ENCODE measurements around the gene PSEN2.
A peak's percentile ranks its signal among the peaks of the same experiment; 100 is the strongest.

The PSEN2 gene

DNA sequence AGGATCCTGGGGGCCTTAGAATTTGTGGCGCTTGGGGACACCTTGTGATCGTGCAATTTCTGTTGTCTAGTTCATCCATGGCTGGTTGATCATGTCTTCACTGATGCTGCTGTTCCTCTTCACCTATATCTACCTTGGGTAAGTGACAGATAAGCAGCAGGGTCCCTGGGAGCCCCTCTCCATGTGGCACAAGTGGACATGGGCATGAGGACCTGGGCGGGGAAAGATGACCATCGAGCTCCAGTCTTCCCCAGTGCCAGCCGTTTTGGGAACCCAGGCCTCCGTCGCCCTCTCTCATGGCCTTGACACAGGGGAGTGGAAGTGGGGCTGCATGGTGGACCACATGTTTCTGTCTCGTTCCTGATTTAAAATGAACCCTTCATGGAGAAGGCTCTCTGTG, 17.6 kb downstream of the PSEN2 start:
- no peak for DNase-seq

DNA sequence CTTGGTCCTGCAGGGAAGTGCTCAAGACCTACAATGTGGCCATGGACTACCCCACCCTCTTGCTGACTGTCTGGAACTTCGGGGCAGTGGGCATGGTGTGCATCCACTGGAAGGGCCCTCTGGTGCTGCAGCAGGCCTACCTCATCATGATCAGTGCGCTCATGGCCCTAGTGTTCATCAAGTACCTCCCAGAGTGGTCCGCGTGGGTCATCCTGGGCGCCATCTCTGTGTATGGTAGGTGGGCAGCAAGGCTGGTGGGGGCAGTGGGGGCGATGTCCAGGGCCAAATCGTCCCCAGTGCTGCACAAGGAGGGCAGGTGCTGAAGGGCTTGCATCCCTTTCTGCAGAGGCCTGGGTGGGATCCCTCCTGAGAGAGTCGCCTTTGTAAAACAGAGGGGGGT, 18.4 kb downstream of the PSEN2 start:
- no peak for DNase-seq

DNA sequence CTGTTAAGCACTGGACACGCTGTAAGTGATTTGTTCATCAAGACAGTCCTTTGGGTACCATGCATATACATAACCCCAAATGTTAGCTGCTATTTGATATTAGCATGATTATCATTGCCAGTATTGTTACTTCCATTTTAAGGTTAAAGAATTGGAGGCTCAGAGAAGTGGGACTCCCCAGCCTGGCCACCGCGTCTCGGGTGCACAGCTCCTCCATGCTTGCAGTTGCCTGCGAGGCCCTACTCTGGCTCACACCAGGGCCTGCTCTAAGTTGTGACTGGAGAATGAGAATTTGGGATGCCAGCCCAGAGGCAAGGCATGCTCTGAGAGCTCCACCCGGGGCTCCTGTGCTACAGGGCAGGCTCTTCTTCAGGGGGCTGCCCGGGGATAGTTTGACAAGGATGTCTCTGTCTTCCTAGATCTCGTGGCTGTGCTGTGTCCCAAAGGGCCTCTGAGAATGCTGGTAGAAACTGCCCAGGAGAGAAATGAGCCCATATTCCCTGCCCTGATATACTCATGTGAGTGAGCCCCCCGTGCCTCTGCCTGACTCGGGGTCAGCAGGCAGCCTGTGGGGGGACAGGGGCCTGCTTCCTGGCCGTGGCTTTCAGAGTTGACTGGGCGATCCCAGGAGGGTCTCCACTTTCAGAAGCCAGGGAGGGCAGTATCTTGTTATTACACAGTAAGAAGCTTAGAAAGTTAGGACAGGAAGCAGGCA, 19.4 kb downstream of the PSEN2 start:
- no peak for DNase-seq

DNA sequence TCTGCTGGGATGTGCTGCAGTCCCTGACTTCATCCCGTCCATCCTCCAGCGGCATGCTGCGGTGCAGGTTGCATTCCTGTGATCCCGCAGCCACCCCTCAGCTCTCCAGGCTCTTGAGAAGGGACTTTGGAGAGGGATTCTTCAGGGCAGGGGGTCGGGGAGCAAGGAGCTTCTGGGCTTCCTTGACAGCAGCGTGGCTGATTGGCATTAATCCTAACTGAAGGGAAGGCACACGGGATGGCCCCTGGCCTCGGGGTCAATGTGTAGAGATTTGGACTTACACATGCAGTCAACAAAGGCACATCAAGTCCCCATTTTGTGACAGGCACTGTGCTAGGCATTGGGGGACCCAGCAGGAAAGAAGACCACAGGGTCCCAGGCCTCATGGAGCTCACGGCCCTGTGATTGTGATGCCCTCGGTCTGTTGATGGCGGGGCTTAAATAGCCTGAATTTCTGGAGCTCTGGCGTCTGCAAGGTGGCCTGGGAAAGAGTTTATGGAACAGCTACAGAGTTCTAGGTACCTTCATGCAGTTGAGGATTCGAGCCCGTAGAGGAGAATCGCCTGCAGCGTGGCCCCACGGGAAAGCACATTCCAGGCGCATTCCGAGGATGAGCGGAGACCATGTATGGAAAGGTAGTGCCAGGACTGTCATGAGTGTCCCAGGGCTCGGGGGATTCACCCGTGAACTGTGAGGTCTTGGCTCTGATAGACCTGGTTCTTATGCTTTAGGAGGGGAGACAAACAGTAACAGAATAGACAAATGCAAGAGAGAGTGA, 20.1 kb downstream of the PSEN2 start:
- no peak for DNase-seq

DNA sequence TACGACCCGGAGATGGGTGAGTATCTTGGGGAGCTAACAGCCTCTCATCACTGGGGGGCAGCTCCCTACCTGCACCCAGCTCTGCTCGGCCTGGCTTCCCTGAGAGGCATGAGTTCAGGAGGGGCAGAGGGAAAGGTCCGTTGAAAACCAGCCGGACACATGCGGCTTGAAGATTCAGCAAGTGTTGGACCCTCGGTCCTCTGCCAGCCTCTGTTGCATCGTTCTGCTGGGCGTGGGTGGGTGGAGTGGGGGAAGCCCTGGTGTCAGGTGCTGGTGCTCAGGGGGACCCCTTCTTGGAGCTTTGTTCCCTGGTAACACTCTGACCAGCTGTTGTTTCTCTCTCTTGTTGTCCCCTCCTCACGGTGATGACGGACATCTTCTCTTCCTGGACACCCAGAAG, 20.9 kb downstream of the PSEN2 start:
- no peak for DNase-seq

DNA sequence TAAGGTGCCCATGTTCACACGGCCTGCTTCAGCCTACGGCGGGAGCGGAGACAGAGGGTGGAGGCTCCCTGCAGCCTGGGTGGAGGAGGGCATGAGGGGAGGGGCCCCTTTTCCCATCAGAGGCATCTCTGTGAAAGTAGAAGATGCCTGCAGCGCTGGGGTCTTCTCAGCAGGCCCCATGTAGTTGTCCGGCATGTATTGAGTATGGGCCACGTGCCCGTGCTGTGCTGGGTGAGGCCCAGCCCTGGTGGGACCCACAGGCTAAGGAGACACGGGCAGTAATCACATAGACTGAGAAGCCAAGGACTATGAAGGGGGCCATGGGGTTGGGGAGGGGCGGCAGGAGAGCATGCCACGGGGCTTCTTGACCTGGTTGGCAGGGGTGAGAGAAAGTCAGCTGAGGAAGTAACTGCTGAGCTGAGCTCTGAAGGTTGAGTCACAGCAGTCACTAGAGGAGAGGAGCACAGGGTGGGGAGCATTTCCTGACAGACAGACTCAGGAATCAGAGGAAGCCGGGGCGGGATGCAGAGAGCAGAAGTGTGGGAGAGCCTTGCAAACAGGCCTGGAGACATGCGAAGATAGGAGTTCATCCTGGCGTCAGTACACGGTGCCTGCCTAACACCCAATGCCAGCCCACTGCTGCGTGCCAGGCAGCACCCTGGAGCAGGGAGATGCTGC, 21.6 kb downstream of the PSEN2 start:
- no peak for DNase-seq

DNA sequence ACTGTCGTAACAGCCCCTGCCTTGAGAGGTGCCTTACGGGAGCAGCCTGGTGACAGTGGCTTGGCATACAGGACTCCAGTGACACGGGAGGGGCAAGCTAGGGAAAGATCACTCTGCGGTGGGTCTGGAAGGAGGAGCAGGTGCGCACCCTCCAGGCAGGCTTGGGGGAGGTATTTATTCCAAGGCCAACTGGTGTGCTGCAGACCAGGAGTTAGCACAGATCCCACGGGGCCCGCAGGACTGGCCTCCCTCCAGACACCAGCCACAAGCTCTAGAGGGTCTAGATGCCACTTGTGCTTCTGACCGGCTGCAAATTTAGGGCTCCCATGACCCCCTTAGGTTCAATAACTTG, 22.1 kb downstream of the PSEN2 start:
- no peak for DNase-seq

DNA sequence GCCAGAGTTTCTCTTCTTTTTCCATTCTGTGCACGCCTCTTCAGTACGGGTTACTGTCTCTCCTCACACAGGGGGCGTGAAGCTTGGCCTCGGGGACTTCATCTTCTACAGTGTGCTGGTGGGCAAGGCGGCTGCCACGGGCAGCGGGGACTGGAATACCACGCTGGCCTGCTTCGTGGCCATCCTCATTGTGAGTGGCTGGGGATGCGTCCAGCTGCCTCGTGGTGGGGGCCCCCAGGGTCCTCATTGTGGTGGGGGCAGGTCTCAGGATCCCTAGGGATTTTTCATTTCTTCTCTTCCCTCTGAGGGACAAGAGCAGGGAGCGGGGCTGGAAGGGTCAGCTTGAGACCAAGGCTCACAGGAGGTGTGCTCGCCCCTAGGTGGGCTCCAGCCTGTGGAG, 23.5 kb downstream of the PSEN2 start:
- no peak for DNase-seq

DNA sequence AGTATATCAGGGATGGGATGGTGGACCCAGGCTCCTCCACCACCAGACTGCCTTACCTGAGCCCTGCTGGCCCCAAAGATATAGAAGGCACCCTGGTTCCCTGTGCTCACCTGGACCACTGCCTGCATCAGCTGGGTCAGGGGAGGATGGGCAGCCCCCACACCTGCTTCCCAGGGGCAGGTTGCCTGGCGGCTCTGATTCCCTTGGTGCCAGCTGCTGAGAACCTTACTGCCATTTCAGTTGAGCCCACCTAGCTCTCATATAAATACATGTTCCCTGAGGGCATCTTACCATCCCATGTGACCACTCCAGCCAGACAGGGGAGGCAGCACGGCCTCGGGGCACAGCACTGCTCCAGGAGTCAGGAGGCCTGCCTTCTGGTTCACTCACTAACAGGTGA, 24.4 kb downstream of the PSEN2 start:
- no peak for DNase-seq

DNA sequence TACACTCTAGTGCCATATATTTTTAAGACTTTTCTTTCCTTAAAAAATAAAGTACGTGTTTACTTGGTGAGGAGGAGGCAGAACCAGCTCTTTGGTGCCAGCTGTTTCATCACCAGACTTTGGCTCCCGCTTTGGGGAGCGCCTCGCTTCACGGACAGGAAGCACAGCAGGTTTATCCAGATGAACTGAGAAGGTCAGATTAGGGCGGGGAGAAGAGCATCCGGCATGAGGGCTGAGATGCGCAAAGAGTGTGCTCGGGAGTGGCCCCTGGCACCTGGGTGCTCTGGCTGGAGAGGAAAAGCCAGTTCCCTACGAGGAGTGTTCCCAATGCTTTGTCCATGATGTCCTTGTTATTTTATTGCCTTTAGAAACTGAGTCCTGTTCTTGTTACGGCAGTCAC, 25.2 kb downstream of the PSEN2 start:
- DNase-seq: no peak

DNA sequence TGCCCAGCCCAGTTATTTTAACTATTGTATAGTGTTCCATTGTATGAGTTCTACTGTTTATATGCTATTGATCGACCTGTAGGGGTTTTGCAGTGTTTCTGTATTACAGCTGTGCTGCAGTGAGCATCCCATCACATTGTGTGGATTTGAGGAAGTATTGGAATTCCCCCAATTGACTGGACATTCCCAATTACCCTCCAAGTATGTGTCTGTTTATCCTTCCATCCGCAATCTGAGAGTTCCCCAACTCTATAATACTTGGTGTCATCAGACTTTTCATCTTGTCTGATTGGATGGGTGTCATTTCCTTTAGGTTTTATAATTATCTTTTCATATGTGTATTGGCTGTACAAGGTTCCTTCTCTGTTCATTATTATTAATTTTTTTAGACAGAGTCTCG, 27.8 kb downstream of the PSEN2 start:
- no peak for DNase-seq

DNA sequence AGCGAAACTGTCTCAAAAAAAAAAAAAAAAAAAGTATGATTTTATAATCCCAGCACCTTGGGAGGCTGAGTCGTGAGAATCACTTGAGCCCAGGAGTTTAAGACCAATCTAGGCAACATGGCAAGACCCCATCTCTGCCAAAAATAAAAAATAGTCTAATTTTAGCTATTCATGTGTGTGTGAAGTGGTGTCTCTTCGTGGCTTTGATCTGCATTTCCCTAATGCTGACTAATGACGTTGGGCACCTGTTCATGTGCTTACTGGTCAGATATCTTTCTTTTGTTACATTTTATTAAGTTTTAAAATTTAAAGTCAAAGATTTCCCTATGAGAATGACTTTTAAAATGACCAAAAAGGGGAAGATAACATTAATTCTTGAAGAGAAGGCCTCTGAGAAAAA, 31.0 kb downstream of the PSEN2 start:
- no peak for DNase-seq

DNA sequence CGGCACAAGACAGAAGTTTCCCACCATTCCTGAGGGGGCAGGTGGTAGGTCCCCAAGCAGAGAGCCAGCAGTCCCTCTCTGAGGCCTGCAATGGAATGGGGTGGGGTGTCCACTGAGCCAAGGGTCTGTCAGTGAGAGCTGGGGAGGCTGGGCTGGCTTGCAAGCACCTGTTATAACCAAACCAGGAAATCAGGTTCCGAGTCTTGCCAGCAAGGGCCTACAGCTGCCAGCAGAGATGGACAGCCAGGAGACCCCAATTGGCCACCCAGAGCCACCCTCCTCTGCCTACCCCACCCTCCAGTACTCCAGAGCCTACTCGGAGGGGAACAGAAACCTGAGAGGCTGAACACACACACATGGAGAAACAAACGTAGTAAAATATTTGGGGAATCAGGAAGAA, 32.2 kb downstream of the PSEN2 start:
- DNase-seq: no peak

DNA sequence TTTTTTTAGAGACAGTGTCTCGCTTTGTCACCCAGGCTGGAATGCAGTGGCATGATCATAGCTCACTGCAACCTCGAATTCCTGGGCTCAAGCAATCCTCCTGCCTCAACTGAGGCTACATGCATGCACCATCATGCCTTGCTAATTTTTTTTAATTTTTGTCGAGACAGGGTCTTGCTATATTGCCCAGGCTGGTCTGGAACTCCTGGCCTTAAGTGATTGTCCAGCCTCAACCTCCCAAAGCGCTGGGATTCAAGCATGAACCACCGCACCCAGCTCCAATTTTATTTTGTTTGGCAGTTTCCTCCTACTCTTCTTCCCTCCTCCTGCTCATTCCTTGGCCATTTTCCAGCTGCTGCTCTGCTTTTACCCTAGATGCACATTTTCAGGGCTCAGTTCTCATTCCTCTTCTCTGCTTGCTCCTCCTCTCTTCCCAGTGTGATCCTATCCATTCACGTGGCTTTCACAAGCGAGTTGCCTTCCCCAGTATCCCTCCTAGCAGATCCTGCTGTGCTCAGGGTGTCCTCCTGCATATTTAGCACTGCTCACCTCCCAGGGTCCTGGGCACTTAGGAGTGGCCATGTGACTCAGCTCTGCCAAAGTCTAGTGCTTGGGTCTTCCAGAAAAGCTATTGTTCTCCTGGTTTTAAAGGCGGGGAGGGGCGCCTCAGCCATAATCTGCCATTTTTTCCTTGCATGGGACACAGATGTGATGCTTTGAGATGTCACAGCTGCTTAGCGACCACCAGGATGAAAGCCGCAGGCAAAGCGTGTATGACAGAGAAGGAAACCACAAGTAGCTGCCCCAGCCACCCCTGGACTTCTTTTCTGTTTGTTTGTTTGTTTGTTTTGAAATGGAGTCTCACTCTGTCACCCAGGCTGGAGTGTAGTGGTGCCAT, 33.7 kb downstream of the PSEN2 start:
- DNase-seq: no peak

DNA sequence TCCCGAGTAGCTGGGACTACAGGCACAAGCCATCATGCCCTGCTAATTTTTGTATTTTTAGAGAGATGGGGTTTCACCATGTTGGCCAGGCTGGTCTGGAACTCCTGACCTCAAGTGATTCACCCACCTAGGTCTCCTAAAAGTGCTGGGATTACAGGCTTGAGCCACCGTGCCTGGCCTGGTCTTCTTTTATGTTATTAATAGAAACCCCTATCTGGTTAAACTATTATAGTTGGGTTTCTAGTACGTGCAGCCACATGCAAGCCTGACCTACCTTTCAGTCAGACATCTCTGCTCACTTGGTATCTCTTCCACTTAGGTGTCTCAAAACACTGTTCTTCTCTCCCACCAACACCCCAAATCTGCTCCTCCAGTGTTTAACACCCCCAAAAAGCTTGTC, 34.4 kb downstream of the PSEN2 start:
- no peak for DNase-seq

DNA sequence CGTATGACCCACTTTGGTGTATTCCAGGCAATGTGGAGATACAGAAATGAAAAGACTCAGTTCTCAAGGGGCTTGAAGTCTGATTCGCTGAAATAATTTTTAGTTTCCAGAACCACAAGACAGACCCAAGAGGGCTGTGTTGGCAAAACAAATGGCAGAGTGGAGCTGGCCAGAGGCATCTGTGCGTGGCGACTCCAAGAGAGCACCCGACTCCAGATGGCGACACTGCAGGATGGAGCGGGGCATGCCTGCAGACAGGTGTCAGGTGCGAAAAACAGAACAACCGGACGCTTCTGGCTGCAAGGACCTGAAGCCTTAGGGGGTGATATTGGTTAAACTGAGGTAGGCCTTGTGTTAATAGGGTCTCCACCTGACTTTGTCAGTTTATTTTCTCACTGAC, 38.0 kb downstream of the PSEN2 start:
- no peak for DNase-seq

DNA sequence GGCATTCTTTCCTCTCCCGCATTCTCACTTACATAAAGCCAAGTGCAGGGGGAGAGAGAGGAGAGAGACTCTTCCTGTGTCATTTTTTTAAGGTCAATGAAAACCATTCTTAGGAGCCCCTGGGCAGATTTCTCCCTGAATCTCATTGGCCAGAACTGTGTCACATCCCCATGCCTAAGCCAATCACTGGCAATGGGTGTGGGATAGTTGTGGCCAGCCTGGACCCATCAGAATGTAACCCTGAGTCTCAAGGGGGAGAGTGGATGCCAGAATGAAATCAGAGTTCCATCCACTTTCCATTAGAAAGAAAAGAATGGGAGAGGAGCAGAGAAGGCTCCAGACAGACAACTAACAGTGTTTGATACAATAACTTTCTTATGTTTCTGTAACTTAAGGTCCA, 38.5 kb downstream of the PSEN2 start:
- DNase-seq: no peak

DNA sequence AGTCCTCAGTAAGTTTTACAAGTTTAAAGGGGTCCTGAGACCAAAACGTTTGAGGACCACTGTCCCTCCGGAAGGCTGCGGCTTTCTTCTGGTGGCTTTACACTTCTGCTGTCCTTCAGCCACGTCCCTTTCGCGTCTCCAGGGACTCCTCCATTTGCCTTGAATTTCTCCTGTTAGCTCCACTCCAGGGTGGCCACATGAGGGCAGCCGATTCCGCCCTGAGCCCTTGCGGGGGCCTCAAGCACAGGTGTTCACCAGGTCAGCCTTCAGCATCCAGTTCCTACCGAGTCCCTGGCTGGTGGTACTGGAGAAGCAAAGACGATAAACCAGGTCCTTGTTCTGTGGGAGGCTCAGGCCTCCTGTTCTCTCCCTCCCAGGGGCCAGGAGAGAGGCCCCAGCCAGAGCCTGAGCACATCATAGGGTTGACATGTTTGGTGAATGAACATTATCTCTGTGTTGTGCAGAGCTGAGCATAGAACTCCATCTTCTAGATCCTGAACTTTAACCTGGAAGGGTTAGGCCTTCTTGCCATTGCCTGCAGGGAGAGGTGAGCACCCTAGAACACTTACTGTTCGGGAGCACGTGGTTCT, 42.3 kb downstream of the PSEN2 start:
- DNase-seq: peak; percentile 62

DNA sequence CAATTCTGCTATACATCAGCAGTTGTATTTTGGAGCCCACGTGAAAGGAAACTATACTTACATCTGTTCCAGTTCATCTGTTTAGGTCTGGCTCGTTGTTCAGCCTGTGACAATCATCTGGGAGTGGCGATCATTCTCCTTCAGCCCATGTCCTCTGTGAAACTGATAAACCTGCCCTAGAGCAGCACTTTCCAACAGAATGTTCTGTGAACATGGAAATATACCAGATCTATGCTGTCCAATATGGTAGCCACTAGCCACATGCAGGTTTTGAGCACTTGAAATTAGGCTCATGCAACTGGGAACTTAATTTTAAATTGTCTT, 45.2 kb downstream of the PSEN2 start:
- DNase-seq: no peak

DNA sequence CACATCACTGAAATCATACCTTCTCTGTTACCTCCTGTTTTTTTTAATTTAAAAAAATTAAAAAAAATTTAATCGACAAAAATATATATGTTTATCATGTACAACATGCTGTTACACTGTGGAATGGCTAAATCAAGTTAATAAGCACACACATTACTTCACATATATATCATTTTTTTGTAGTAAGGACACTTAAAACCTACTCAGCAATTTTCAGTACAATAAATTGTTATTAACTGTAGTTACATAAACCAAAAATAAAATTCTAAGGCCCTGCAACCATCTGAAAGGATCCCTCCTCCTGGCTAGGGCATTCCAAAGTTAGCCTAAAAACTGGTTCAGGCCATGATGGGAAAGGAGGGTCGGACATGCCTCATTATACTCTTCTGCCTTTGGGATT, 46.1 kb downstream of the PSEN2 start:
- DNase-seq: no peak

DNA sequence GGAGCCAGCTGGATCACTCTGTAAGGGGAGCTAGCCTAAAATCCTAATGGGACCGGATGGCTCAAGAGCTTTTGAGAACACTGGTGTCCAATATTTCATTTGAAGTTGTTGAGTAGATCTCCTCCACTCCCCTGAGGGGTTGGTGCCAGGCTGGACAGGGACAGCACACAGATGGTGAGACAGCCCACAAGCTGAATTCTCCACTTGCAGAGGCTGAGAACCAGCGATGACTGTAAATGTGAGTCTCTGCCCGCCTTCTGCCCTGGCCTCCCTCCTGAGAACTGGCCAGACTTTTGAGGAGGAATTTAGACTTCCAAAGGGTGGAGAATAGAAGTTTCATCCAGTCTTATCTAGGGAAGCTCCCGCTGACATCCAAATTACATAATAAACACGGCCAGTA, 49.2 kb downstream of the PSEN2 start:
- no peak for DNase-seq

DNA sequence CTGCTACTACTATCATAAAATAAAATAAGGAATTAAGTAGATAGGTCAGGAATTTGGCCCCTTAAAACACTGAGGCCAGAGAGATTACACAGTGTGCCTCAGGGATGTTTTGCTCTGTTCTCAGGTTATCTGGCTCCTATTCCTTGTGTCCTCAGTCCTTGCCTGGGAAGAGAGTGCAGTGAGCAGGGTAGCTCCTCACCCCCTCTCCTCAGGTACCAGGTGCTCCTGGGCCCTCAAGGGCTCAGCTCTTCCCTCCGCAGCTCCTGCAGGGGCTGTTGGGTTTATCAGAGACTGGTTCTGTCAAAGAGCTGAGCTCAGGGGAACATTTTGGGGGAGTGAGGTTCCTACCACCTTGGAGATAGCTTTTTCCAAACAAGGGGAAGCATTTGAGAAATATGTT, 49.6 kb downstream of the PSEN2 start:
- no peak for DNase-seq

DNA sequence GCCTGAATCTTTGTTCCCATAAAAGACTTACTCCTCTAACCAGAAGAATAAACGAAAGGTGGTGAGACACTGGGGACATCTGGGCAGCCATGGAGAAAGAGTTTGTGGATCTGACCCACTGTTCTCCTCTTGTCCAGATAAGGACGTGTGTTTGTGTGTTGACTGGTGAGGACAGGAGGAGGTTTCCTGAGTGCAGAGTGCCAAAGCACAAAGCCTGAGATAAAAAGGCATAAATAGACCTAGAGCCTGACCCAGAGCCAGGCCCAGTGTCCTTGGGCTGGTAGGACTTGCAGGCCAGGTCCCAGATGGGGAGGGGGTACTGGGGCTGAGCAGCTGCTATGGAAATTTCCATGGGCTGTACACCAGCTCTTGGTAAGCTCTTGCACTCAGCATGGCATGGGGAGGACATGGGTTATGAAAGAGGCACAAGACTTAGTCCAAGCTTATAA, 50.1 kb downstream of the PSEN2 start:
- no peak for DNase-seq
